ENCODE data around the gene TMEM243.

TMEM243 gene

DNA sequence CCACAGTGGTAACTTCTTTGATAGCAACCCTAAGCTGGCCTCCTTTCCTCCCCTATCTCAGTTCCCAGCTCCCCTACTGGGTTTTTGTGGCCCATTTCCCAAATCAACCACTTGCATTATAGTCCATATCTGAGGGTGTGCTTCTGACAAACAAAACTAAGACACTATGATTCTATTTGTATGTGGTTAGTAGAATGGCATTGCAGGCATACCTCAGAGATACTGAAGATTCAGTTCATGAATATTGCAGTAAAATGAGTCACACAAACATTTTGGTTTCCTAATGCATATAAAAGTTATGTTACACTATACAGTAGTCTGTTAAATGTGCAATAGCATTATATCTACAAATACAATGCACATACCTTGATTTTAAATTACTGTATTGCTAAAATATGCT is 15.4 kb upstream of the TMEM243 start:
- H3K4me3 ChIP-seq (ENCODE audit: low read depth, low read length): no peak overlapping the region
- TF ChIP-seq, protein P1, sequence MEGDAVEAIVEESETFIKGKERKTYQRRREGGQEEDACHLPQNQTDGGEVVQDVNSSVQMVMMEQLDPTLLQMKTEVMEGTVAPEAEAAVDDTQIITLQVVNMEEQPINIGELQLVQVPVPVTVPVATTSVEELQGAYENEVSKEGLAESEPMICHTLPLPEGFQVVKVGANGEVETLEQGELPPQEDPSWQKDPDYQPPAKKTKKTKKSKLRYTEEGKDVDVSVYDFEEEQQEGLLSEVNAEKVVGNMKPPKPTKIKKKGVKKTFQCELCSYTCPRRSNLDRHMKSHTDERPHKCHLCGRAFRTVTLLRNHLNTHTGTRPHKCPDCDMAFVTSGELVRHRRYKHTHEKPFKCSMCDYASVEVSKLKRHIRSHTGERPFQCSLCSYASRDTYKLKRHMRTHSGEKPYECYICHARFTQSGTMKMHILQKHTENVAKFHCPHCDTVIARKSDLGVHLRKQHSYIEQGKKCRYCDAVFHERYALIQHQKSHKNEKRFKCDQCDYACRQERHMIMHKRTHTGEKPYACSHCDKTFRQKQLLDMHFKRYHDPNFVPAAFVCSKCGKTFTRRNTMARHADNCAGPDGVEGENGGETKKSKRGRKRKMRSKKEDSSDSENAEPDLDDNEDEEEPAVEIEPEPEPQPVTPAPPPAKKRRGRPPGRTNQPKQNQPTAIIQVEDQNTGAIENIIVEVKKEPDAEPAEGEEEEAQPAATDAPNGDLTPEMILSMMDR (IDR thresholded peaks at IDR 0.05): no peak
- peaks cover 3% of the 10 kb centered on the region for H3K4me1 ChIP-seq
- H3K9ac ChIP-seq: no peak overlapping the region
- H2AFZ ChIP-seq: no peak overlapping the region
- H3K36me3 ChIP-seq (ENCODE audit: control insufficient read depth, insufficient read depth, low read length): no peaks in the 10 kb centered on the region
- no peak overlapping the region for H3K27ac ChIP-seq
- no peaks in the 10 kb centered on the region for H3K27me3 ChIP-seq (ENCODE audit: control insufficient read depth, insufficient read depth, low read length)
- H3K4me2 ChIP-seq (ENCODE audit: low read length): no peak overlapping the region
- no peaks in the 10 kb centered on the region for H3K9me3 ChIP-seq (ENCODE audit: control insufficient read depth, low read length)
- no peaks in the 10 kb centered on the region for H3K79me2 ChIP-seq

DNA sequence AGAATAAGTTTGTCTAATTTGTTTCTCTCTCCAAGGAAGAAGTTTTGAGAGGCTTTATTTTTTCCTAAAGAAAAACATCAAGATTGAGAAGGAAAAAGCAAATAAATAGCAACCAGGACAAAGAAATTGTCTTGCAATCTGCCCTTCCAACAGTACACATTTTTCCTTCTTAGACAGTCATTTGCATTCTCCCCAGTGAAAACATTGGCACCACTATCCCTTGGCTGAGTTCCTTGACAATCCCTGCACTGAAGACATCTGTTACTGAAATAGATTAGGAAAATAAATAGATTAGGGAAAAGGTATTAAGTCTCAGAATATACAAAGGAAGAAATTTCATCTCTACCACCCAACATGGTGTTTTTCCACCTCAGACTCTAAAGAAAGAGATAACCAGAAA is 12.2 kb upstream of the TMEM243 start:
- Histone ChIP-seq H3K9ac (no peak overlapping the region), H3K27ac (no peak overlapping the region), H3K4me2 (ENCODE audit: low read length) (no peak overlapping the region), H3K4me3 (ENCODE audit: low read depth, low read length) (no peak overlapping the region), H3K4me1 (peaks cover 3% of the 10 kb centered on the region), H2AFZ (no peak overlapping the region), H3K36me3 (ENCODE audit: control insufficient read depth, insufficient read depth, low read length) (no peaks in the 10 kb centered on the region), H3K79me2 (no peaks in the 10 kb centered on the region), H3K9me3 (ENCODE audit: control insufficient read depth, low read length) (no peaks in the 10 kb centered on the region), H3K27me3 (ENCODE audit: control insufficient read depth, insufficient read depth, low read length) (no peaks in the 10 kb centered on the region)
- TF ChIP-seq, protein P1 (IDR thresholded peaks at IDR 0.05): no peak

DNA sequence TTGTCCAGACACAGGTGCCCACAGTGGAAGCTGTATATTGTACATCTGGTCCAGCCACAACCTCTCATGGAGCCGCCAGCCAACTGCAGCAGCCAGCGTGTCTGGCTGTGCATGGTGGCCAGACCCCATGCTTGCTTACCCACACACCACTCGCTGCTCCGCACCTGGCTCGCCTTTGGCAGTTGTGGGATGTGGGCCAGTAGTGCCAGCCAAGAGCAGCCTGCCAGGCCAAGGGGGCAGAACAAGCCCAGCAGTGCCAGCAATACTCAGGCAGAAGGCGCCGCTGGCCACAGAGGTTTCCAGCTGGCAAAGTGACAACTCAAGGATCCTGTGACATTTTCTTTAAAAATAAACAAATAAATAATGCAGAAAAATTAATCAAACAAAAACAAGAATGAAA is 11.7 kb upstream of the TMEM243 start:
- H2AFZ ChIP-seq: peak overlapping the region; percentile 45
- H3K27ac ChIP-seq: no peak overlapping the region
- TF ChIP-seq, protein P1 (IDR thresholded peaks at IDR 0.05): no peak
- no peaks in the 10 kb centered on the region for H3K79me2 ChIP-seq
- H3K4me2 ChIP-seq (ENCODE audit: low read length): no peak overlapping the region
- H3K4me1 ChIP-seq: peaks cover 3% of the 10 kb centered on the region
- H3K9me3 ChIP-seq (ENCODE audit: control insufficient read depth, low read length): no peaks in the 10 kb centered on the region
- no peak overlapping the region for H3K9ac ChIP-seq
- no peaks in the 10 kb centered on the region for H3K36me3 ChIP-seq (ENCODE audit: control insufficient read depth, insufficient read depth, low read length)
- no peak overlapping the region for H3K4me3 ChIP-seq (ENCODE audit: low read depth, low read length)
- H3K27me3 ChIP-seq (ENCODE audit: control insufficient read depth, insufficient read depth, low read length): no peaks in the 10 kb centered on the region

DNA sequence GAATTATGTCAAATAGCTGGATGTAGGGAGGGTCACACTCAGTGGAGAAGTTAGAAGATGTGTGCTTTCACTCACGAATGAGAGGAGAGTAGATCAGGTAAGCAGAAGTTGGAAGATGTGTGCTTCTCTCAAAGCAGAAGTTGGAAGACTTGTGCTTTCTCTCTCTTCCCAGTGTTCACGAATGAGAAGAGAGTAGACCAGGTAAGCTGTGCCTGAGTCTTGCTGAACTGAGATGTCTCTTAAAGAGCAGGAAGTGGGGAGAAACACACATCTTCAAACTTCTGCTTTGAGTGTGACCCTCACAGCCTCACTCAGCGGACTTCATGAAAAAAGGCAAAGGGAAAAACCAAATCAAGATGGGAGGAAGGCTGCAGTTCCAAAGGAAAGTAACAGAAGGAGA is 7.0 kb upstream of the TMEM243 start:
- no peaks in the 10 kb centered on the region for H3K4me1 ChIP-seq
- no peak overlapping the region for H3K4me3 ChIP-seq (ENCODE audit: low read depth, low read length)
- H2AFZ ChIP-seq: no peak overlapping the region
- no peak overlapping the region for H3K4me2 ChIP-seq (ENCODE audit: low read length)
- no peak overlapping the region for H3K9ac ChIP-seq
- no peak overlapping the region for H3K27ac ChIP-seq
- H3K27me3 ChIP-seq (ENCODE audit: control insufficient read depth, insufficient read depth, low read length): no peaks in the 10 kb centered on the region
- no peaks in the 10 kb centered on the region for H3K9me3 ChIP-seq (ENCODE audit: control insufficient read depth, low read length)
- H3K79me2 ChIP-seq: peaks cover 6% of the 10 kb centered on the region
- no peaks in the 10 kb centered on the region for H3K36me3 ChIP-seq (ENCODE audit: control insufficient read depth, insufficient read depth, low read length)
- TF ChIP-seq, protein P1 (IDR thresholded peaks at IDR 0.05): no peak

DNA sequence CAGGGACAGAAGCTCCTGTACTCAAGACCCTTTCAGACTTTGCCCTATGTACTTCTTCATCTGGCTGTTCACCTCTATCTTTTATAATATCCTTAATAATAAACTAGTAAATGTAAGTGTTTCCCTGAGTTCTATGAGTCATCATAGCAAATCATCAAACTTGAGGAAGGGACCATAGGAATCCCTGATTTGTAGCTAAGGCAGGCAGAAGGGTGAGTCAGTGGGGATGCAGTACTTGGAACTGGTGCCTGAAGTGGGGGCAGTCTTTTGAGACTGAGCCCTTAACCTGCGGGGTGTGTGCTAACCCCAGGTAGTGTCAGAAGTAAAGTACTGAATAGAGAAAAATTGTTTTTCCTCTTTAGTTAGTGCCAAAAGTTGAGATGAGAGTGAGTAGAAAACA is 6.2 kb upstream of the TMEM243 start:
- peaks cover 9% of the 10 kb centered on the region for H3K79me2 ChIP-seq
- H3K4me2 ChIP-seq (ENCODE audit: low read length): no peak overlapping the region
- no peaks in the 10 kb centered on the region for H3K9me3 ChIP-seq (ENCODE audit: control insufficient read depth, low read length)
- no peaks in the 10 kb centered on the region for H3K36me3 ChIP-seq (ENCODE audit: control insufficient read depth, insufficient read depth, low read length)
- no peaks in the 10 kb centered on the region for H3K4me1 ChIP-seq
- H3K27me3 ChIP-seq (ENCODE audit: control insufficient read depth, insufficient read depth, low read length): no peaks in the 10 kb centered on the region
- TF ChIP-seq, protein P1 (IDR thresholded peaks at IDR 0.05): no peak
- H2AFZ ChIP-seq: no peak overlapping the region
- H3K4me3 ChIP-seq (ENCODE audit: low read depth, low read length): no peak overlapping the region
- no peak overlapping the region for H3K27ac ChIP-seq
- H3K9ac ChIP-seq: no peak overlapping the region

All from parathyroid adenoma (tissue), 2 donors.